Kidney glomerular epithelial cell (primary cell): ENCODE data around the gene USHBP1.

Experiments used
- DNase-seq: peaks from one replicate; lab custom pipeline; 2025; lab: John Stamatoyannopoulos, UW

The USHBP1 gene

GRCh38 chr19:17237747-17238706 is 26.5 kb downstream of the USHBP1 start:
- DNase-seq = no peak

GRCh38 chr19:17236811-17237543 is 27.6 kb downstream of the USHBP1 start:
- no peak for DNase-seq

- no peak for DNase-seq
These were observed 28.4 kb downstream of the USHBP1 start for GRCh38 chr19:17235971-17236777.

GRCh38 chr19:17235300-17235970 is 29.1 kb downstream of the USHBP1 start:
- DNase-seq = peak; percentile 61

GRCh38 chr19:17234911-17235299 is 29.6 kb downstream of the USHBP1 start:
- DNase-seq = no peak

GRCh38 chr19:17232258-17232657 is 32.3 kb downstream of the USHBP1 start:
- DNase-seq = no peak

GRCh38 chr19:17229890-17230289 is 34.7 kb downstream of the USHBP1 start:
- DNase-seq = no peak

- DNase-seq = no peak
These were observed 36.7 kb downstream of the USHBP1 start for GRCh38 chr19:17227798-17228367.

- peak; percentile 98 for DNase-seq
These were observed 38.3 kb downstream of the USHBP1 start, which contains the start of gene OCEL1 for GRCh38 chr19:17226002-17226933. Gene OCEL1 (plus strand): TSS chr19:17226226. CDS start chr19:17226248, 22 bp downstream.

- no peak for DNase-seq
These were observed 39.5 kb downstream of the USHBP1 start for GRCh38 chr19:17225053-17225452.

- DNase-seq = no peak
These were observed 44.3 kb downstream of the USHBP1 start for GRCh38 chr19:17220207-17220758.

GRCh38 chr19:17219286-17219685 is 45.3 kb downstream of the USHBP1 start:
- DNase-seq = no peak

- DNase-seq = no peak
These were observed 48.4 kb downstream of the USHBP1 start for GRCh38 chr19:17216058-17216670.

GRCh38 chr19:17215127-17215971 is 49.2 kb downstream of the USHBP1 start, which contains the start of gene USE1:
Gene USE1 (plus strand): TSS chr19:17215357. CDS start chr19:17215406, 49 bp downstream.
- DNase-seq = peak; percentile 86

GRCh38 chr19:17214508-17215126 is 49.9 kb downstream of the USHBP1 start:
- DNase-seq = no peak

- no peak for DNase-seq
These were observed 51.2 kb downstream of the USHBP1 start for GRCh38 chr19:17213334-17213733.

- no peak for DNase-seq
These were observed 52.7 kb downstream of the USHBP1 start for GRCh38 chr19:17211547-17212446.
